Stimulated activated CD4-positive, alpha-beta T cell treated with anti-CD3 and anti-CD28 coated beads, Interleukin-15, amount 100 ng/mL, for 1 hour (primary cell): ENCODE results near the gene POLE.

ENCODE experiments used
- DNase-seq, 2 donors: peaks; one replicate each; pipeline ENCODE4 v3.0.0-alpha.2; 2020; ENCODE audit warnings: low read depth in 1 of 2, low spot score in 1 of 2

POLE gene, protein sequence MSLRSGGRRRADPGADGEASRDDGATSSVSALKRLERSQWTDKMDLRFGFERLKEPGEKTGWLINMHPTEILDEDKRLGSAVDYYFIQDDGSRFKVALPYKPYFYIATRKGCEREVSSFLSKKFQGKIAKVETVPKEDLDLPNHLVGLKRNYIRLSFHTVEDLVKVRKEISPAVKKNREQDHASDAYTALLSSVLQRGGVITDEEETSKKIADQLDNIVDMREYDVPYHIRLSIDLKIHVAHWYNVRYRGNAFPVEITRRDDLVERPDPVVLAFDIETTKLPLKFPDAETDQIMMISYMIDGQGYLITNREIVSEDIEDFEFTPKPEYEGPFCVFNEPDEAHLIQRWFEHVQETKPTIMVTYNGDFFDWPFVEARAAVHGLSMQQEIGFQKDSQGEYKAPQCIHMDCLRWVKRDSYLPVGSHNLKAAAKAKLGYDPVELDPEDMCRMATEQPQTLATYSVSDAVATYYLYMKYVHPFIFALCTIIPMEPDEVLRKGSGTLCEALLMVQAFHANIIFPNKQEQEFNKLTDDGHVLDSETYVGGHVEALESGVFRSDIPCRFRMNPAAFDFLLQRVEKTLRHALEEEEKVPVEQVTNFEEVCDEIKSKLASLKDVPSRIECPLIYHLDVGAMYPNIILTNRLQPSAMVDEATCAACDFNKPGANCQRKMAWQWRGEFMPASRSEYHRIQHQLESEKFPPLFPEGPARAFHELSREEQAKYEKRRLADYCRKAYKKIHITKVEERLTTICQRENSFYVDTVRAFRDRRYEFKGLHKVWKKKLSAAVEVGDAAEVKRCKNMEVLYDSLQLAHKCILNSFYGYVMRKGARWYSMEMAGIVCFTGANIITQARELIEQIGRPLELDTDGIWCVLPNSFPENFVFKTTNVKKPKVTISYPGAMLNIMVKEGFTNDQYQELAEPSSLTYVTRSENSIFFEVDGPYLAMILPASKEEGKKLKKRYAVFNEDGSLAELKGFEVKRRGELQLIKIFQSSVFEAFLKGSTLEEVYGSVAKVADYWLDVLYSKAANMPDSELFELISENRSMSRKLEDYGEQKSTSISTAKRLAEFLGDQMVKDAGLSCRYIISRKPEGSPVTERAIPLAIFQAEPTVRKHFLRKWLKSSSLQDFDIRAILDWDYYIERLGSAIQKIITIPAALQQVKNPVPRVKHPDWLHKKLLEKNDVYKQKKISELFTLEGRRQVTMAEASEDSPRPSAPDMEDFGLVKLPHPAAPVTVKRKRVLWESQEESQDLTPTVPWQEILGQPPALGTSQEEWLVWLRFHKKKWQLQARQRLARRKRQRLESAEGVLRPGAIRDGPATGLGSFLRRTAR (N-terminal part only)

DNA sequence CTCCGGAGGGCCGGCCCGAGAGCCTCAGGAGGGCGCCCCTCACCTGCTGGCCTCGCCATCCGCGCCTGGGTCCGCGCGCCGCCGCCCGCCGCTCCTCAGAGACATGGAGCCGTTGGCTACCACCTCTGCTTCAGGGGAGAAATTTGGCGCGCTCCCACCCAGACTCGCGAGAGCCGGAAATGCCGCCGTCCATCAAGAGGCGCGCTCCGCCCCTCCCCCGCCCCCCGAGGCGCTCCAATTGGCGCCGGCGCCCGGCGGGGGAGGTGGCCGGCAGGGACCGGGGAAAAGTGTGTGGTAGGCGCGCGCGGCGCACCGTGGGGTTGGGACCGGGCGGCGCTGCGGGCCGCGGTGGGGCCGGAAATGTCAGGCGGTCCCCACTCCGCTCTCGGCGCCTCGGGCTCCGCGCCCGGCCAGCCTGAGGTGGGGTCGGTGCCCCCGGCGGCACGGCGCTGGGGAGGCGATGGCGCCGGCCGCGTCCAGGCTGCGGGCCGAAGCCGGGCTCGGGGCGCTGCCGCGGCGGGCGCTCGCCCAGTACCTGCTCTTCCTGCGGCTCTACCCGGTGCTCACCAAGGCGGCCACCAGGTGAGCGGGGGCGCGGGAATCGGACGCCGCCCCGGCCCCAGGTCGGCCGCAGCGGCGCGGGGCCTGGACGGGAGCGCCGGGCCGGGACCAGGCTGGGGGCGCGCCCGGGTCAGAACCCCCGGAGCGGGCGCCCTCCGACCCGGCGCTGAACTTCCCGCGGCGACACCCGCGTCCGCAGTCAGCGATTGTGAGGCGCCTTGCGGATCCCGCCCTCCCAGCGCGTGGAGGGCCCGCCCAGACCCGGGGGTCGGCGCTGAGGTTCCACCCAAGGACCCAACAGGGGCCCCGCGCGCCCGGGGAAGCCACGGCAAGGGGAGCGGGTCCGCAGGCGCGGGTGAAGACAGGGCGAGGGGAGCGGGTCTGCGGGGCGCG lies at the start of gene POLE, which contains the start of gene PXMP2:
TSS of gene POLE (minus strand) at position 132 of the 954 bp plus-strand sequence. CDS start at position 105, 27 bp downstream.
TSS of gene PXMP2 (plus strand) at position 377 of the 954 bp plus-strand sequence. CDS start at position 461, 84 bp downstream.
- DNase-seq, result peak; percentile 93 to 95

- DNase-seq, result no peak
Measured at GRCh38 chr12:132736913-132737312, 49.8 kb upstream of the POLE start.

GRCh38 chr12:132736378-132736777 lies 49.2 kb upstream of the POLE start:
- DNase-seq, result no peak

DNA sequence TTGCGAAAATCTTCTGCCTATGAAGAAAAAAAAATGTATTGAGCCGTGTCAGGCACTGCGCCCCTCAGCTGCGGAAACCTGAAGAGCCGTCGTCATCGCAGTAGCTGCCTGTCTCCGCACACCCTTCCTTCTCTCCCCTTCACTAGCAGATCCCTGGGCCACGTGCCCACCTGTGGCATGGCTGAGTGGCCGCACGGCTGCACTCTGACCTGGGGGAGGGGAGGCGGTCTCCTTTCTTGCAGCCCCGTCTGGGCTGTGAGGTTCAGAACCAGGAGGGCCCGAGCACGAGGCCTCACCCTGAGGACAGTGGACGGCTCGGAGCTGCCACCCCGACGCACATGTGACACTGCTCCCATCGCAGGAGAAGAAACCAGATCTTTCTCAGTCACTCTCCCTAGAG lies 48.4 kb upstream of the POLE start:
- no peak for DNase-seq

DNA sequence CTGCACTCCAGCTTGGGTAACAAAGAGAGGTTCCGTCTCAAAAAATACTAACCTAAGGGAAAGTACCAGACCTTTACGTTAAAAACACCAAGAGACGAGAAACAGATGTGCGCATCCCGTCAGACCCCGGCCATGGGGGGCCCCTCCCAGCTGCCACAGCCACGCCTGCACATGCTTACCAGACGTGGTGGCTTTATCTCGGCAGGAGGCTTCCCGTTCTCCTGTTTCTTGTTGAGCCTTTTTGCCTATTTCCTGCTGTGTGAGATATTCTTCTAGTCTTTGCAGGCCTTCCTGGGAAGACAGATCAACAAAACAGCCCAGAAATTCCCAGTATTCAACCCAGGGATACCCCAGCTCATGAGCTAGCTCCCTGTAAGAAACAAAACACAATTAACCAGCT lies 47.1 kb upstream of the POLE start:
- DNase-seq, result no peak

DNA sequence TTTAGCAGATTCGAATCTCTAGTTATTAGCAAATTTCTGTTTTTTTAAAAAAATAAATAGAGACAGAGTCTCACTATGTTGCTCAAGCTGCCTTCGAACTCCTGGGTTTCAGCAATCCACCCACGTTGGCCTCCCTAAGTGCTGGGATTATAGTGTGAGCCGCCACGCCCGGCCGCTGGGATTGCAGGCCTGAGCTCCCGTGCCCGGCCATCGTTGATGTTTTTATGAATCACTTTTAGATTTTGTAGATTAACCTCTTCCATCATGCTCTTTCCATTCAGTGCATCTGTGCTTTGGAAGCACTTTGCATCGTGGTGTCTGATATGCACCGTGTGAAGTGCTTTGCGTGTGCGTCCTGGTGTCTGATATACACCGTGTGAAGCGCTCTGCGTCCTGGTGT lies 44.4 kb upstream of the POLE start:
- no peak for DNase-seq

DNA sequence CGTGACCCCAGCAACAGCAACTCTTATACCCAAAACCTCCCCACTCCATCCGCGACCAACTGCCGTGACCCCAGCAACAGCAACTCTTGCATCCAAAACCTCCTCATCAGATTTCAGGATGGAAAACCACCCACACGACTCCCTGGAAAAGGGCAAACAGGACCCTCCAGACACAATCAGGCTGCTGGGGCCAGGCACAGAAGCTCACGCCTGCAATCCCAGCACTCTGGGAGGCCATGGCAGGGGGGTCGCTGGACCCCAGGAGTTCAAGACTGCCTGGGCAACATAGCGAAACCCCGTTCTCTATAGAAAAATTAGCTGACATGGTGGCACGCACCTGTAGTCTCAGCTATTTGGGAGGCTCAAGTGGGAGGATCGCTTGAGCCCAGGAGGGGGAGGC lies 43.2 kb upstream of the POLE start:
- no peak for DNase-seq

- DNase-seq, result no peak
Measured at GRCh38 chr12:132729541-132730320, 42.6 kb upstream of the POLE start.

GRCh38 chr12:132728502-132728901 lies 41.4 kb upstream of the POLE start:
- no peak for DNase-seq

DNA sequence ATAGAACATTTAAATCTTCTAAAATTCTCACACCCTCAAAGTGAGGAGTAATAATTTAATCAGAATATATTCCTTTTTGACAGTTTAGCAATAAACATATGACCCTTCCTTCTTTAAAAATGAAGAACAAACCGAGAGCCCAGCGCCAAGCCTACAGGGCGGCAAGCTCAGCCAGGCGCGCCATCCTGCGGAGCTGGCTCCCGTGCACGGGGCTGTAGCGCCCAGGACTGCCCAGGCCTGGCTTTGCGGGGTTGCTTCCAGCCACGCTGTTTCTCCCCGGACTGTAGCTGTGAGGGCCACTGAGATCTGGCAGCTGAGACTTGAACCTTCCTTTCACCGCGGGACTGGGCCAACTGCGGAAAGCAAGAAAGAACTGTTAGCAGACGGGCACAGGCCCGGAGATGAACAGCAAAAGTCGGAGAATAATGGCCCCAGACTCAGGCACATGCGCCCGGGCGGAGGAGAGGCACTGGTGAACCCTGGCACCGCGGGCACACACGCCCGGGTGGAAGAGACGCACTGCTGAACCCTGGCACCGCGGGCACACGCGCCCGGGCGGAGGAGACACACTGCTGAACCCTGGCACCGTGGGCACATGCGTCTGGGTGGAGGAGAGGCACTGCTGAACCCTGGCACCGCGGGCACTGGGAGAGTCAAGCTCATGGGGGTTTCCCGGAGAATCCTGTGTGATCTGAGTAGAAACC lies 40.1 kb upstream of the POLE start:
- DNase-seq, result no peak

GRCh38 chr12:132726386-132726785 lies 39.2 kb upstream of the POLE start:
- DNase-seq, result no peak

GRCh38 chr12:132724506-132725241 lies 37.5 kb upstream of the POLE start:
- DNase-seq, result no peak

- DNase-seq, result no peak
Measured at GRCh38 chr12:132723764-132724140, 36.6 kb upstream of the POLE start.

- no peak for DNase-seq
Measured at GRCh38 chr12:132723015-132723763, 36.0 kb upstream of the POLE start.

GRCh38 chr12:132720606-132721345 lies 33.6 kb upstream of the POLE start:
- DNase-seq, result no peak

- no peak for DNase-seq
Measured at GRCh38 chr12:132719954-132720324, 32.8 kb upstream of the POLE start.
